Upper lobe of left lung (tissue), 6 donors: ENCODE data around the gene ZNF467. TPM values are rescaled to one million over a fixed set of nuclear protein-coding genes. Genes with fewer than 3 reads are reported as not detected.

ENCODE experiments used
- ATAC-seq, 2 donors: fragments of 200-7000 bp; cut with Tn5 transposase; one replicate each; pipeline ENCODE4 v1.9.1; 2022; ENCODE audit warnings: mild to moderate bottlenecking in 2 of 2, moderate library complexity in 2 of 2; ENCODE audit not compliant: low FRiP score in 2 of 2
- DNase-seq, 2 donors: peaks; one replicate each; pipeline ENCODE4 v3.0.0-alpha.2; 2019 to 2020
- H3K27ac ChIP-seq, 4 donors: fragments of 200-600 bp; sonication (generic); one replicate each; pipeline ENCODE4 v1.5.1; 2016 to 2019
- H3K27me3 ChIP-seq, 4 donors: fragments of 200-600 bp; sonication (generic); one replicate each; pipeline ENCODE4 v1.5.1; 2017 to 2019
- H3K36me3 ChIP-seq, 4 donors: fragments of 200-600 bp; sonication (generic); one replicate each; pipeline ENCODE4 v1.5.1; 2016 to 2019
- H3K4me1 ChIP-seq, 4 donors: fragments of 200-600 bp; sonication (generic); one replicate each; pipeline ENCODE4 v1.5.1; 2018 to 2019
- H3K4me3 ChIP-seq, 4 donors: fragments of 200-600 bp; sonication (generic); one replicate each; pipeline ENCODE4 v1.5.1; 2017 to 2019; ENCODE audit warnings: mild to moderate bottlenecking in 2 of 4, moderate library complexity in 1 of 4
- H3K9me3 ChIP-seq, 4 donors: fragments of 200-600 bp; sonication (generic); one replicate each; pipeline ENCODE4 v1.5.1; 2018 to 2019
- EP300 ChIP-seq, 4 donors: sonication (generic); formaldehyde crosslinking; IDR thresholded peaks; one replicate each; pipeline ENCODE4 v1.5.1; 2017; ENCODE audit warnings: antibody characterized with exemption in 4 of 4, control low read depth in 2 of 4
- POLR2A ChIP-seq, 4 donors: fragments of 450-650 bp; IDR thresholded peaks; one replicate each; pipeline ENCODE4 v1.5.1; 2016 to 2017; ENCODE audit warnings: antibody characterized with exemption in 4 of 4, mild to moderate bottlenecking in 2 of 4
- POLR2AphosphoS5 ChIP-seq, 2 donors: sonication (generic); formaldehyde crosslinking; IDR thresholded peaks; one replicate each; pipeline ENCODE4 v1.5.1; 2017; ENCODE audit warnings: antibody characterized with exemption in 2 of 2
- WGBS, 2 donors: methylation state at CpG; one replicate each; pipeline ENCODE4 v1.1.5; 2017 to 2018; 5-methylcytosine and 5-hydroxymethylcytosine counted together
- total RNA-seq, 6 donors: library from RNA; depleted of rRNA in 4 of 6; stranded (reverse); fragments of >200 nt in 4 of 6; gene quantifications; one replicate each; pipeline versions ENCODE4 v1.1.0 to v1.2.1, GENCODE V29; 2016 to 2021
- TF ChIP-seq, protein P1 (sequence below), 6 experiments: fragments of 450-650 bp in 4 of 6; fragments of 200-600 bp in 2 of 6; sonication (generic) in 2 of 6; IDR thresholded peaks; one replicate each; pipeline ENCODE4 v1.5.1; 2016 to 2019; ENCODE audit warnings: antibody characterized with exemption in 6 of 6
- donor health status: DM: no; HTN: no; CAD: no; lungs with moderate emphysema.
- donor health status: DM: no; HTN: yes; CAD: no; lungs with severe emphysema.

The ZNF467 gene
- total RNA-seq, 6 donors from 2014 or later, result 8.2 to 41.2 (median 17.4) TPM

DNA sequence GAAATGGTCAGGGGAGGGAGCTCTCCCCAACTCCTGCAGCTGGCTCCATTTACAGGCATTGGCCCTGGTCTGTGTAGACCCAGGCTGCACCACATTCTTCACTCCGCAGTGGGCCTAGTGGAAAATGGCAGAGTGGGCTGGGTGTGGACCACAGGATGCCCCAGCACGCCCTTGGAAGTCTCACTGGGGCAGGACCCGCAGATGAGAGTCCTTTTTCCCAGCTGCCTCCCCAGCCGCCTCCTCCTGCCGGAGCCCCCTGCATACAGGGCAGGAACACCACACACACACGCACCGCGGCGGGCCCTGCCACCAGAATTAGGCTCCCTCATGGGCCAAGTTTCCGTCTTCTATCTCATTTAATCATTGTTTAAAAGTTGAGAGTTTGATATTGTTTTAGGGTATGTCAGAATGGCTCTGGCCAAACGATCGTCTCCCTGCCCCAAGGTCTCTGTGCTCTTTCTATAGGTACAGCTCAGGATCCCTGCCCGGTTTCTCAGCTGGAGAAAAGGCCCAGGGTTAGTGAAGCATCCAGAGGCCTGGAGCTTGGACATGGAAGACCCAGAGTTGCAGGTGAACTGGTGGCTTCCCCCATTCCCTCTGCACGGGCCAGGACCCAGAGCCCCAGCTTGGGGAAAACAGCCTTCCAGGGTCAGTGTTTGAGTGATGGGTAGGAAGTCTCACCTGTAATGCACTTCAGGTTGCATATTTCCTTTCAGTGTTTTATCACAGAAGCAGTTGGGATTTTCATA, 42.0 kb downstream of the ZNF467 start:
- Histone ChIP-seq H3K27me3 (no peaks in the 10 kb centered on the region), H3K4me3 (no peak overlapping the region), H3K4me1 (peaks cover 0 to 5% (median 0%) of the 10 kb centered on the region in 4 donors), H3K36me3 (peaks cover 4 to 76% (median 36%) of the 10 kb centered on the region in 4 donors), H3K9me3 (no peaks in the 10 kb centered on the region), H3K27ac (no peak overlapping the region)
- ATAC-seq (no peak), DNase-seq (no peak)
- TF ChIP-seq POLR2AphosphoS5 (IDR thresholded peaks at IDR 0.05) (no peak), EP300 (IDR thresholded peaks at IDR 0.05) (no peak), POLR2A (IDR thresholded peaks at IDR 0.05) (no peak)
- TF ChIP-seq, protein P1, sequence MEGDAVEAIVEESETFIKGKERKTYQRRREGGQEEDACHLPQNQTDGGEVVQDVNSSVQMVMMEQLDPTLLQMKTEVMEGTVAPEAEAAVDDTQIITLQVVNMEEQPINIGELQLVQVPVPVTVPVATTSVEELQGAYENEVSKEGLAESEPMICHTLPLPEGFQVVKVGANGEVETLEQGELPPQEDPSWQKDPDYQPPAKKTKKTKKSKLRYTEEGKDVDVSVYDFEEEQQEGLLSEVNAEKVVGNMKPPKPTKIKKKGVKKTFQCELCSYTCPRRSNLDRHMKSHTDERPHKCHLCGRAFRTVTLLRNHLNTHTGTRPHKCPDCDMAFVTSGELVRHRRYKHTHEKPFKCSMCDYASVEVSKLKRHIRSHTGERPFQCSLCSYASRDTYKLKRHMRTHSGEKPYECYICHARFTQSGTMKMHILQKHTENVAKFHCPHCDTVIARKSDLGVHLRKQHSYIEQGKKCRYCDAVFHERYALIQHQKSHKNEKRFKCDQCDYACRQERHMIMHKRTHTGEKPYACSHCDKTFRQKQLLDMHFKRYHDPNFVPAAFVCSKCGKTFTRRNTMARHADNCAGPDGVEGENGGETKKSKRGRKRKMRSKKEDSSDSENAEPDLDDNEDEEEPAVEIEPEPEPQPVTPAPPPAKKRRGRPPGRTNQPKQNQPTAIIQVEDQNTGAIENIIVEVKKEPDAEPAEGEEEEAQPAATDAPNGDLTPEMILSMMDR (IDR thresholded peaks at IDR 0.05), result no peak
- 92 to 97% methylated on average over 13 to 14 of the region's 14 CpGs for WGBS, 2 donors

DNA sequence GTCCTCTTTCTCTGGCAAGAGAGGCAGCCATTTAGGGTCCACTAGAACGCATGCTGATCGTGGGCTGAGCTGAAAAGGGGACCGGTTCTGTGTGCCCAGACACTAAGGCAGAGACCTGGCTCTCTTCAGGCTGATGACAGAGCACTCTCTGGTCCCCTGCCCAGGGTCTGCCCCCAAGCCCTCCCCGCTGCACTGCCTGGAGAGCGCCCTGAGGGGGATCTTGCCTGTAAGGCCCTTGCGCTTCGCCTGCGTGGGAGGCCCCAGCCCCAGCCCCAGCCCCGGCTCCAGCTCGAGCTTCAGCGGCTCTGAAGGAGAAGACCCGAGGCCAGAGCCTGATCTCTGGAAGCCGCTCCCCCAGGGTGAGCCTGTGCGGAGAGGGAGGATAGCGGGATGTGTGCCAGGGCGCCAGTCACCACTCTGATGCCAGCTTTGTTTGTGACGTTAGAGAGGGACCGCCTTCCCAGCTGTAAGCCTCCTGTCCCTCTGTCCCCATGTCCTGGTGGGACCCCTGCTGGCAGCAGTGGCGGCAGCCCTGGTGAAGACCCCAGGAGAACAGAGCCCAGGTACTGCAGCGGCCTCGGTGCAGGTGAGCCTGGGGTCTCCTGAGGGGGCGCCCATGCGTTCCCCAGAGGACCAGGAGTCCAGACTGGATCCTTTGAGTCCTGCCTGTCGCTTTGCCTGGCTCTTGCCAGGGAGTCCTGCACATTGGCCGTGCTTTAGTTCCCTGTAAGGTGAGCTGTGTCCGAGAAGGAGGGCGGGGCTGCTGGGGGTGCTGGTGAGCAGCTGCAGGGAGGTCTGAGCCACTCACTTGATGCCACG, 43.2 kb downstream of the ZNF467 start:
- WGBS, 2 donors, result 94 to 97% methylated on average over 6 to 24 of the region's 28 CpGs
- no peak overlapping the region for H3K4me3 ChIP-seq
- no peaks in the 10 kb centered on the region for H3K9me3 ChIP-seq
- DNase-seq, result peak in 1 of 2 donors; percentile 72
- no peak for ATAC-seq
- peaks cover 0 to 5% (median 0%) of the 10 kb centered on the region in 4 donors for H3K4me1 ChIP-seq
- no peaks in the 10 kb centered on the region for H3K27me3 ChIP-seq
- peaks cover 4 to 88% (median 43%) of the 10 kb centered on the region in 4 donors for H3K36me3 ChIP-seq
- TF ChIP-seq POLR2AphosphoS5 (IDR thresholded peaks at IDR 0.05), result no peak
- no peak for TF ChIP-seq EP300 (IDR thresholded peaks at IDR 0.05)
- no peak for TF ChIP-seq POLR2A (IDR thresholded peaks at IDR 0.05)
- TF ChIP-seq, protein P1 (IDR thresholded peaks at IDR 0.05), result no peak
- no peak overlapping the region for H3K27ac ChIP-seq

DNA sequence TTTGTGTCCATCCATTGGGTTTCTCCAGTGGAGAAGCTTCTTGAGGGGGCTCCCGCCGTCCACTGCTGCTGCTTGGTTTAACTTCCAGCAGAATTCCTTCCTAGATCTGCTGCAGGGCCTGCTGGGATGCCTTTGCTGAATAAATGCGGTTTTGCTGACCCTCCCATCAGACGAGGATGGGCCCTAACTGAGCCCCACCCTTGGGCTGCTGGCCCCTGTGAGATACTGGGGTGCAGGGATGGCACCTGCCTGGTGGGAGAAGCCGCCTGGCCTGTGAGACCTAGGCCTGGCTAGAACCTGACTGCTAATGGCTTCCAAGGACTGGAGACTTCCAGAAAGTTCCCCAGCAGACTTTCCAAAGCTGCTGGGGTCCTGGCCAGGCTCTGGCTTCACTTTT, 43.8 kb downstream of the ZNF467 start:
- H3K9me3 ChIP-seq, result no peaks in the 10 kb centered on the region
- peaks cover 0 to 5% (median 0%) of the 10 kb centered on the region in 4 donors for H3K4me1 ChIP-seq
- TF ChIP-seq EP300 (IDR thresholded peaks at IDR 0.05) (no peak), POLR2A (IDR thresholded peaks at IDR 0.05) (no peak), POLR2AphosphoS5 (IDR thresholded peaks at IDR 0.05) (no peak)
- TF ChIP-seq, protein P1 (IDR thresholded peaks at IDR 0.05), result no peak
- H3K4me3 ChIP-seq, result no peak overlapping the region
- 93 to 96% methylated on average over 3 to 5 of the region's 5 CpGs for WGBS, 2 donors
- H3K27ac ChIP-seq, result no peak overlapping the region
- ATAC-seq, result no peak
- H3K27me3 ChIP-seq, result no peaks in the 10 kb centered on the region
- no peak for DNase-seq
- H3K36me3 ChIP-seq, result peaks cover 4 to 94% (median 46%) of the 10 kb centered on the region in 4 donors

DNA sequence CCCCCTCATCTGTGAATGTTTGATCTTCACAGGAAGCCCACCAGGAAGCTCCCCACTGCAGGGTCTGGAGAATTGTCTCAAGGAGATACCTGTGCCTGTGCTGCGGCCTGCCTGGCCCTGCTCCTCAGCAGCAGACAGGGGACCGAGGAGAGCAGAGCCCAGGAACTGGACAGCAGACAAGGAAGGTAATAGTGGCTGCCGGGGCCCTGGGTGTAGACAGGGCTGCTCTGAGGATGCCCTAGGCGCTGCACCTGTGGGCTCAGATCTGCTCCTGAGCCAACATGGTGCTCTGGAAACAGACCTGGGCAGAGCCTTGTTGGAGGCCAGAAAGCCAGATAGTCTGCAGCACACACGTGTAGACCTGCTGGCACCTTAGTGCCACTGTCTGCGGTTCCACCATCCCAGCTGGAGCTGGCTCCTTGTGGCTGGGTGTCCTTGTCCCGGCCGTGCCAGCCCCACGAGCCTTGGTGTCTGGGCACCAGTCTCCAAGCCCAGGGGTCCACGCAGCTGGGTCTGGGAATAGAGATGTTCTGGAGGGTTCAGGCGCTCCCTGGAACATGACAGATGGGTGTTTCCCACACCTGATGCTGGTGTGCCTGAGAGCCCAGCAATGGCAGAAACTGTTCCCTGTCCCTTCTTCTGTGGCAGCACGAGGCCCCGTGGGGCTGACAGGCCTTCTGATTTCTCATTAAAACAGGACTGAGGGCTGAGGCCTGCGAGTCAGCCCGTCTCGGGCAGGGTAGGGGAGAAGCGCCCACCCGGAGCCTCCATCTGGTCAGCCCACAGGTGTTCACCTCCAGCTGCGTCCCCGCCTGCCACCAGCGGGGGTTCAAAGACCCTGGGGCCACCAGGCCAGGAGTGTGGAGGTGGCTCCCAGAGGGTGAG, 44.7 kb downstream of the ZNF467 start:
- WGBS, 2 donors, result 93 to 96% methylated on average over 5 to 21 of the region's 21 CpGs
- Histone ChIP-seq H3K4me3 (no peak overlapping the region), H3K4me1 (no peaks in the 10 kb centered on the region), H3K27me3 (no peaks in the 10 kb centered on the region), H3K27ac (no peak overlapping the region), H3K9me3 (no peaks in the 10 kb centered on the region), H3K36me3 (peaks cover 4 to 99% (median 53%) of the 10 kb centered on the region in 4 donors)
- TF ChIP-seq EP300 (IDR thresholded peaks at IDR 0.05) (no peak), POLR2A (IDR thresholded peaks at IDR 0.05) (no peak), POLR2AphosphoS5 (IDR thresholded peaks at IDR 0.05) (no peak)
- TF ChIP-seq, protein P1 (IDR thresholded peaks at IDR 0.05), result no peak
- DNase-seq, result peak in 1 of 2 donors; percentile 76
- no peak for ATAC-seq
